ENCODE data around the gene ZNF506. TPM values are rescaled to one million over a fixed set of nuclear protein-coding genes. Genes with fewer than 3 reads are reported as not detected.
"Not testable (repeated sequence)": the region's sequence is repeated elsewhere in the genome, so short reads cannot be mapped to it uniquely, and the experiment has no call there.

Gene ZNF506
- total RNA-seq, 1 donor from 2014 or later, result 24.5 TPM

- Histone ChIP-seq H3K27ac (peak overlapping the region; percentile 83), H3K27me3 (ENCODE audit: low read depth) (no peaks in the 10 kb centered on the region), H3K9me3 (no peaks in the 10 kb centered on the region), H3K36me3 (no peaks in the 10 kb centered on the region), H3K4me1 (peaks cover 25% of the 10 kb centered on the region), H3K4me3 (peak overlapping the region; percentile 89)
- DNase-seq (peak; percentile 98), ATAC-seq (peak; percentile 100)
- no peak for TF ChIP-seq CTCF (IDR thresholded peaks at IDR 0.05)
- intact Hi-C loops (cut with DNase I), result no loop called here
Observed at GRCh38 chr19:19776206-19777008, 45.1 kb downstream of the ZNF506 start.

- TF ChIP-seq CTCF (IDR thresholded peaks at IDR 0.05), result no peak
- ATAC-seq (peak; percentile 18 to 32), DNase-seq (no peak)
- intact Hi-C loops (cut with DNase I), result no loop called here
- Histone ChIP-seq H3K36me3 (no peaks in the 10 kb centered on the region), H3K27ac (peak overlapping the region; percentile 83), H3K4me1 (peaks cover 25% of the 10 kb centered on the region), H3K4me3 (peak overlapping the region; percentile 89), H3K9me3 (no peaks in the 10 kb centered on the region), H3K27me3 (ENCODE audit: low read depth) (no peaks in the 10 kb centered on the region)
Observed at GRCh38 chr19:19775891-19776205, 45.7 kb downstream of the ZNF506 start.

- no peaks in the 10 kb centered on the region for H3K36me3 ChIP-seq
- no peaks in the 10 kb centered on the region for H3K9me3 ChIP-seq
- intact Hi-C loops (cut with DNase I), result no loop called here
- no peak overlapping the region for H3K4me3 ChIP-seq
- no peak for TF ChIP-seq CTCF (IDR thresholded peaks at IDR 0.05)
- H3K4me1 ChIP-seq, result peaks cover 25% of the 10 kb centered on the region
- DNase-seq (no peak), ATAC-seq (no peak)
- no peaks in the 10 kb centered on the region for H3K27me3 ChIP-seq (ENCODE audit: low read depth)
- no peak overlapping the region for H3K27ac ChIP-seq
Observed at GRCh38 chr19:19774354-19775033, 47.1 kb downstream of the ZNF506 start.

GRCh38 chr19:19771963-19772362, 49.6 kb downstream of the ZNF506 start:
- H3K27me3 ChIP-seq (ENCODE audit: low read depth); H3K36me3 ChIP-seq; DNase-seq; H3K4me3 ChIP-seq; ATAC-seq; intact Hi-C loops (cut with DNase I); H3K9me3 ChIP-seq; H3K27ac ChIP-seq: not testable (repeated sequence)
- peaks cover 14% of the 10 kb centered on the region for H3K4me1 ChIP-seq

- intact Hi-C loops (cut with DNase I); H3K9me3 ChIP-seq; H3K27ac ChIP-seq; H3K27me3 ChIP-seq (ENCODE audit: low read depth); H3K36me3 ChIP-seq; H3K4me3 ChIP-seq; ATAC-seq; H3K4me1 ChIP-seq; DNase-seq: not testable (repeated sequence)
Observed at GRCh38 chr19:19769971-19770370, 51.6 kb downstream of the ZNF506 start.

- ATAC-seq, result no peak
- no peaks in the 10 kb centered on the region for H3K27me3 ChIP-seq (ENCODE audit: low read depth)
- no peak overlapping the region for H3K27ac ChIP-seq
- H3K4me3 ChIP-seq, result no peak overlapping the region
- peaks cover 5% of the 10 kb centered on the region for H3K36me3 ChIP-seq
- no peaks in the 10 kb centered on the region for H3K9me3 ChIP-seq
- TF ChIP-seq CTCF (IDR thresholded peaks at IDR 0.05), result no peak
- no peak for DNase-seq
- intact Hi-C loops (cut with DNase I), result no loop called here
- no peaks in the 10 kb centered on the region for H3K4me1 ChIP-seq
Observed at GRCh38 chr19:19758164-19758563, 63.4 kb downstream of the ZNF506 start.

Measured in lower lobe of right lung (tissue), 2 donors.